HepG2 (cell line): ENCODE measurements around the gene C1R. TPM values are rescaled to one million over a fixed set of nuclear protein-coding genes. Genes with fewer than 3 reads are reported as not detected.

ENCODE experiments used
- ATF2 ChIP-seq: sonication (generic); formaldehyde crosslinking; IDR thresholded peaks from 2 replicates; pipeline ENCODE4 v1.4.0; 2020; ENCODE audit warnings: missing genetic modification reagents
- CREB1 ChIP-seq, 2 experiments: fragments of 450-650 bp in 1 of 2; IDR thresholded peaks; 2 replicates each; pipeline ENCODE4 v1.6.1; 2016 to 2017; ENCODE audit warnings: control low read depth in 1 of 2, mild to moderate bottlenecking in 1 of 2, missing compliant biosample characterization in 1 of 2, missing genetic modification characterization in 1 of 2
- HIVEP1 ChIP-seq: sonication (generic); formaldehyde crosslinking; IDR thresholded peaks from 2 replicates; pipeline ENCODE4 v1.4.0; 2020; ENCODE audit warnings: mild to moderate bottlenecking, missing genetic modification reagents
- HMGXB4 ChIP-seq, 2 experiments: sonication (generic) in 1 of 2; formaldehyde crosslinking in 1 of 2; IDR thresholded peaks; 2 replicates each; pipeline versions ENCODE4 v1.4.0 to v1.6.1; 2018 to 2020; ENCODE audit warnings: missing genetic modification reagents in 2 of 2, borderline replicate concordance in 1 of 2, low read depth in 1 of 2, mild to moderate bottlenecking in 1 of 2, missing biosample characterization in 1 of 2
- HOXA7 ChIP-seq: sonication (generic); formaldehyde crosslinking; IDR thresholded peaks from 2 replicates; pipeline ENCODE4 v1.8.1; 2022; ENCODE audit warnings: mild to moderate bottlenecking, missing genetic modification reagents, moderate library complexity
- KDM6A ChIP-seq: IDR thresholded peaks from 2 replicates; pipeline ENCODE4 v1.6.1; 2016; ENCODE audit warnings: low read depth
- KLF15 ChIP-seq: sonication (generic); formaldehyde crosslinking; IDR thresholded peaks from 2 replicates; pipeline ENCODE4 v1.8.1; 2023; ENCODE audit warnings: borderline replicate concordance, mild to moderate bottlenecking, inconsistent platforms, missing genetic modification reagents, mixed read lengths
- NCOA2 ChIP-seq: sonication (generic); formaldehyde crosslinking; IDR thresholded peaks from 2 replicates; pipeline ENCODE4 v1.8.0; 2022; ENCODE audit warnings: inconsistent platforms
- SALL1 ChIP-seq: sonication (generic); formaldehyde crosslinking; IDR thresholded peaks from 2 replicates; pipeline ENCODE4 v1.8.0; 2022; ENCODE audit warnings: mild to moderate bottlenecking, missing genetic modification reagents
- SALL2 ChIP-seq: sonication (generic); formaldehyde crosslinking; IDR thresholded peaks from 2 replicates; pipeline ENCODE4 v1.8.1; 2023; ENCODE audit warnings: mild to moderate bottlenecking, missing genetic modification reagents, inconsistent platforms
- SOX13 ChIP-seq, 3 experiments: fragments of 450-650 bp in 1 of 3; sonication (generic) in 1 of 3; formaldehyde crosslinking in 1 of 3; IDR thresholded peaks in 2 of 3; conservative IDR thresholded peaks in 1 of 3; 2 replicates each; pipeline versions ENCODE4 v1.5.0 to v1.6.1; 2016 to 2020; ENCODE audit warnings: antibody characterized with exemption in 1 of 3, mild to moderate bottlenecking in 1 of 3, missing compliant biosample characterization in 1 of 3, missing genetic modification reagents in 1 of 3, moderate library complexity in 1 of 3
- STAT5B ChIP-seq: sonication (generic); formaldehyde crosslinking; IDR thresholded peaks from 2 replicates; pipeline ENCODE4 v1.4.0; 2020; ENCODE audit warnings: missing genetic modification reagents
- TBP ChIP-seq: sonication (generic); formaldehyde crosslinking; IDR thresholded peaks from 2 replicates; pipeline ENCODE4 v1.5.0; 2020; ENCODE audit warnings: missing genetic modification reagents
- TIGD3 ChIP-seq: sonication (generic); formaldehyde crosslinking; IDR thresholded peaks from 2 replicates; pipeline ENCODE4 v1.5.1; 2020; ENCODE audit warnings: mild to moderate bottlenecking, missing genetic modification reagents, borderline replicate concordance
- XBP1 ChIP-seq: sonication (generic); formaldehyde crosslinking; IDR thresholded peaks from 2 replicates; pipeline ENCODE4 v1.5.0; 2020; ENCODE audit warnings: missing genetic modification reagents
- ZMAT5 ChIP-seq: sonication (generic); formaldehyde crosslinking; IDR thresholded peaks from 2 replicates; pipeline ENCODE4 v1.5.0; 2020; ENCODE audit warnings: mild to moderate bottlenecking, low read depth, missing genetic modification reagents, borderline replicate concordance
- ZNF343 ChIP-seq: sonication (generic); formaldehyde crosslinking; IDR thresholded peaks from 2 replicates; pipeline ENCODE4 v1.4.0; 2020; ENCODE audit warnings: mild to moderate bottlenecking, missing genetic modification reagents
- ZNF460 ChIP-seq: sonication (generic); formaldehyde crosslinking; IDR thresholded peaks from 2 replicates; pipeline ENCODE4 v1.5.1; 2020; ENCODE audit warnings: missing genetic modification reagents, mild to moderate bottlenecking, borderline replicate concordance
- ZNF580 ChIP-seq: IDR thresholded peaks from 2 replicates; pipeline ENCODE4 v1.6.1; 2016; ENCODE audit warnings: low read depth, borderline replicate concordance
- ZNF674 ChIP-seq: sonication (generic); formaldehyde crosslinking; IDR thresholded peaks from 2 replicates; pipeline ENCODE4 v1.5.0; 2020; ENCODE audit warnings: low read depth, mild to moderate bottlenecking, missing genetic modification reagents
- ZNF7 ChIP-seq: IDR thresholded peaks from 2 replicates; pipeline ENCODE4 v1.6.1; 2016; ENCODE audit warnings: missing biosample characterization, missing genetic modification reagents
- ZNF761 ChIP-seq: sonication (generic); formaldehyde crosslinking; conservative IDR thresholded peaks from 2 replicates; pipeline ENCODE4 v1.4.0; 2020; ENCODE audit warnings: mild to moderate bottlenecking, missing genetic modification reagents
- ZNF879 ChIP-seq: sonication (generic); formaldehyde crosslinking; IDR thresholded peaks from 2 replicates; pipeline ENCODE4 v1.8.1; 2023; ENCODE audit warnings: missing genetic modification reagents
- ZSCAN30 ChIP-seq: sonication (generic); formaldehyde crosslinking; IDR thresholded peaks from 2 replicates; pipeline ENCODE4 v1.5.0; 2020; ENCODE audit warnings: mild to moderate bottlenecking, missing genetic modification reagents
- polyA plus RNA-seq, 8 experiments: library from polyadenylated mRNA; depleted of rRNA in 3 of 8; stranded (reverse) in 7 of 8; unstranded in 1 of 8; fragments of >200 nt; fragmentation: Illumina TruSeq in 4 of 8; extraction: Trizol in 4 of 8; gene quantifications; 2 replicates each; pipeline versions ENCODE4 v1.2.1 to v1.2.3, GENCODE V29; 2011 to 2016; ENCODE audit warnings: low read depth in 4 of 8, missing spikeins in 1 of 8, mixed read lengths in 1 of 8; ENCODE audit not compliant: insufficient read depth in 1 of 8
- total RNA-seq, 5 experiments: library from RNA; depleted of rRNA; stranded (reverse); fragments of >200 nt; fragmentation: Illumina TruSeq; extraction: Trizol; gene quantifications; 2 replicates each; pipeline ENCODE4 v1.2.3, GENCODE V29; 2016; ENCODE audit warnings: low read depth in 1 of 5

C1R gene
- total and polyA plus RNA-seq, 2 of the 13 experiments (the other 11 are each of a cell fraction or from before 2014, with no cell fraction given), result 3.5 to 6.5 TPM

- TF ChIP-seq SOX13 (IDR thresholded peaks at IDR 0.05) (no peak), SOX13 (CRISPR knock-in tag; conservative IDR thresholded peaks at IDR 0.05 in 1 of 2, IDR thresholded peaks at IDR 0.05 in 1 of 2) (peak in 1 of 2 experiments; percentile 4; a peak in 1 of 4 replicates), ZNF580 (peak; percentile 66; the same call in 1 of the 2 replicates), ZNF460 (CRISPR knock-in tag) (peak; percentile 55; the same call in 1 of the 2 replicates), TBP (CRISPR knock-in tag) (no peak), HIVEP1 (CRISPR knock-in tag) (peak; percentile 66; the same call in 1 of the 2 replicates), ZNF879 (CRISPR knock-in tag) (no peak), HOXA7 (CRISPR knock-in tag) (no peak), KLF15 (CRISPR knock-in tag) (0 out of 2 replicates have a peak, but pooled peaks have one; percentile 18), TIGD3 (CRISPR knock-in tag) (no peak), NCOA2 (CRISPR knock-in tag) (peak; percentile 61), CREB1 (IDR thresholded peaks at IDR 0.05) (no peak), CREB1 (CRISPR knock-in tag; IDR thresholded peaks at IDR 0.05) (no peak), ATF2 (CRISPR knock-in tag) (no peak), HMGXB4 (CRISPR knock-in tag; IDR thresholded peaks at IDR 0.05; ENCODE audit: borderline replicate concordance in 1 of 2, low read depth in 1 of 2) (peak; percentile 50 to 87; a peak in 3 of 4 replicates), ZMAT5 (no peak), ZNF343 (0 out of 2 replicates have a peak, but pooled peaks have one; percentile 38), ZSCAN30 (no peak), ZNF761 (CRISPR knock-in tag) (0 out of 2 replicates have a peak, but pooled peaks have one; percentile 47), SALL2 (CRISPR knock-in tag) (peak; percentile 59; the same call in 1 of the 2 replicates), STAT5B (CRISPR knock-in tag) (no peak), ZNF7 (CRISPR knock-in tag) (no peak), KDM6A (no peak), SALL1 (peak; percentile 70), XBP1 (CRISPR knock-in tag) (no peak), ZNF674 (CRISPR knock-in tag) (no peak)
These were observed 16.0 kb upstream of the C1R start (continued) for GRCh38 chr12:7108003-7108795.
